Aorta (tissue), 5 donors: ENCODE results near the gene ZGPAT. TPM values are rescaled to one million over a fixed set of nuclear protein-coding genes. Genes with fewer than 3 reads are reported as not detected.

Experiments used
- ATAC-seq: fragments of 200-7000 bp; cut with Tn5 transposase; one replicate; pipeline ENCODE4 v1.9.1; 2022; ENCODE audit warnings: moderate library complexity; ENCODE audit not compliant: low FRiP score
- DNase-seq, 2 donors: peaks; one replicate each; pipeline ENCODE4 v3.0.0-alpha.2; 2020
- H3K27ac ChIP-seq, 2 donors: one replicate each; pipeline ENCODE4 v1.5.1; 2013; ENCODE audit warnings: low read length in 2 of 2, mild to moderate bottlenecking in 2 of 2, moderate library complexity in 2 of 2, control low read depth in 1 of 2, inconsistent platforms in 1 of 2, low read depth in 1 of 2
- H3K27me3 ChIP-seq, 2 donors: one replicate each; pipeline ENCODE4 v1.6.1; 2013; ENCODE audit warnings: control low read depth in 1 of 2, low read length in 1 of 2, mild to moderate bottlenecking in 1 of 2, moderate library complexity in 1 of 2; ENCODE audit not compliant: insufficient read depth in 2 of 2, control insufficient read depth in 1 of 2
- H3K36me3 ChIP-seq, 2 donors: one replicate each; pipeline ENCODE4 v1.6.1; 2013; ENCODE audit warnings: control low read depth in 1 of 2, low read length in 1 of 2, mild to moderate bottlenecking in 1 of 2; ENCODE audit not compliant: insufficient read depth in 2 of 2, control insufficient read depth in 1 of 2
- H3K4me1 ChIP-seq, 2 donors: one replicate each; pipeline ENCODE4 v1.6.1; 2013; ENCODE audit warnings: low read length in 2 of 2, control low read depth in 1 of 2, mild to moderate bottlenecking in 1 of 2, moderate library complexity in 1 of 2; ENCODE audit not compliant: insufficient read depth in 2 of 2, control insufficient read depth in 1 of 2
- H3K4me3 ChIP-seq, 2 donors: one replicate each; pipeline ENCODE4 v1.5.1; 2013; ENCODE audit warnings: low read length in 2 of 2, control low read depth in 1 of 2, mild to moderate bottlenecking in 1 of 2
- H3K9me3 ChIP-seq: one replicate; pipeline ENCODE4 v1.6.1; 2013; ENCODE audit warnings: mild to moderate bottlenecking, low read length; ENCODE audit not compliant: control insufficient read depth
- WGBS, 2 donors: extraction: QIAGEN DNeasy Blood & Tissue Kit; methylation state at CpG; one replicate each; pipeline ENCODE4 v1.1.7; 2013; 5-methylcytosine and 5-hydroxymethylcytosine counted together
- intact Hi-C, 2 donors: fragments of 100-400 bp; cut with DNase I; formaldehyde crosslinking; loops; one replicate each; pipeline versions ENCODE4 v1.14.2 to v1.15.0; 2022
- polyA plus RNA-seq, 2 donors: library from polyadenylated mRNA; stranded (reverse); fragments of 200-250 nt; gene quantifications; one replicate each; pipeline ENCODE4 v1.2.3, GENCODE V29; 2013
- total RNA-seq, 2 donors: library from RNA; stranded (reverse); fragmentation: NEBNext Ultra II Directional; extraction: Animal tissue kit (Norgen Biotek cat#: 25700); gene quantifications; one replicate each; pipeline ENCODE4 v1.2.1, GENCODE V29; 2021
- donor health status: healthy with polysubstance abuse.
- donor health status: Bipolar disorder and iron deficiency.
- donor health status: DM: no; HTN: no; CAD: no.
- donor health status: DM: no; HTN: no; CAD: no.
- donor health status: DM: yes; HTN: yes; CAD: no.

The ZGPAT gene
- total and polyA plus RNA-seq, 4 donors: 20.8 to 49.5 (median 25.5) TPM

DNA sequence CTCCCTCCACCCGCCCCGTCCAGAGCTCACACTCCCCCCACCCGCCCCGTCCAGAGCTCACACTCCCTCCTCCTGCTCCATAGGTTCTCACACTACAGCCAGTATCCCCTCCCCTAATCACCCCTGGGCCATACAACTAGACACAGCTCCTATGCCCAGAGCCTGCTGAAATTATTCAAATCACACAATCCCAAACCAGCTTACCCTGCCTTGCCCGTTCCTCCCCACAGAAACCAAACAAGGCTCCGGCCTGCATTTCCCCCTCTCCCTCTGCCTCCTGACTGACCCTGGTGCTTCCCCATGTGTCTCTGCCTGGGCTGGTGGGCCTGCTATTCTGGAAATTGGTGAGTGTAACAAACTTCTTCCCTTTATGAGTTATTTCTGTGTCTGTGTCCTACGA, 50.3 kb downstream of the ZGPAT start:
- DNase-seq: no peak
- 94 to 96% methylated on average over 5 to 7 of the region's 7 CpGs for WGBS, 2 donors
- no peaks in the 10 kb centered on the region for H3K9me3 ChIP-seq
- no peaks in the 10 kb centered on the region for H3K4me1 ChIP-seq
- ATAC-seq: no peak
- no peak overlapping the region for H3K27ac ChIP-seq
- H3K27me3 ChIP-seq: no peaks in the 10 kb centered on the region
- H3K36me3 ChIP-seq: no peaks in the 10 kb centered on the region
- intact Hi-C loops: no loop called here
- no peak overlapping the region for H3K4me3 ChIP-seq

DNA sequence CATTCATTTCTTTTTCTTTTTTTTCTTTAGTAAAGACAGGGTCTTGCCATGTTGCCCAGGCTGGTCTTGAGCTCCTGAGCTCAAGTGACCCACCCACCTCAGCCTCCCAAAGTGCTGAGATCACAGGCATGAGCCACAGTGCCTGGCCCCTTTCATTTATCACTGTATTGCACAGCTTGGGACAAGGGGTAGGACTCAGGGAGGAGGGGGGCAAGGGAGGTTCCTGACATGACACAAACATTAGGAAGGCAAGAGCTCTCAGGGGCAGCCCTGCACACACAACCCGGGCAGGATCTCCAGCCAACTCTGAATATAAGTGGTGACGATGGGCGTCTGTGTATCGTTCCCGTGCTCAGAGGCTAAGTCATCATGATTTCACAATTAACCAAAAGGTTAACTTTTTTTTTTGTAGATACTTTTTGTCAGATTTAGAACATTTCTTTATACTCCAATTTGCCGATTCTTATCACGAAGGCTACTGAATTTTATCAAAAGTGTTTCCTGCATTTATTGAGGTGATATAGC, 51.6 kb downstream of the ZGPAT start:
- intact Hi-C loops: no loop called here
- H3K27me3 ChIP-seq: no peaks in the 10 kb centered on the region
- 88 to 89% methylated on average over 7 of the region's 7 CpGs for WGBS, 2 donors
- DNase-seq (no peak), ATAC-seq (no peak)
- H3K4me3 ChIP-seq: no peak overlapping the region
- no peaks in the 10 kb centered on the region for H3K36me3 ChIP-seq
- no peaks in the 10 kb centered on the region for H3K4me1 ChIP-seq
- H3K27ac ChIP-seq: no peak overlapping the region
- H3K9me3 ChIP-seq: no peaks in the 10 kb centered on the region

DNA sequence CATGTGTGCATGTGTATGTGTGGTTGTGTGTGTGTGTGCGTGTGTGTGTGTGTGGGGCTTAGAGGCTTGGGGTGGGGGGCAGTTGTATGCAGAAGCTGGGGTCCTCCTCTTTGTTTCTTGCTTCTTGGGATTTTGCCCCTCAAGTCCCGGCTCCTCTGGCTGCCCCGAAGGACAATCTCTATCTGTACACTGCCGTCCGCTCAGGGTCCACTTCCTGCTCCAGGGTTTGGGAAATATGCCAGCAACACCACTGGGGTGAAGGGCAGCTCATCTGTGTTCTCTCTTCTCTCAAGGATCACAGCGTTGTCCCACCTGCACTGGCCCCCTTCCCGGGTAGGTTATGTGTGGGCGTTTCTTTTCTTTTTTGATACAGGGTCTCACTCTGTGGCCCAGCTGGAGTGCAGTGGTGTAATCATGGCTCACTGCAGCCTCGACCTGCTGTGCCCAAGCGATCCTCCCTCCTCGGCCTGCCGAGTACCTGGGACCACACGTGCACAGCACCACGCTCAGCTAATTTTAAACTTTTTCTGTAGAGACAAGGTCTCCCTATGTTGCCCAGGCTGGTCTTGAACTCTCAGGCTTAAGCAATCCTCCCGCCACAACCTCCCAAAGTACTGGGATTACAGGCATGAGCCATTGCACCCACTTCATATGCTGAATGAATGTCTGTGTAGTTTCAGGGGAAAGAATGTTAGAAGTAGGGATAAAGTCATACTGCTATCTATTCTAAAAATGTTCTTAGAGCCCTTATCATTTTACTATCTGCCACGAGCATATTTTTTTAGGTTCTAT, 57.4 kb downstream of the ZGPAT start:
- Histone ChIP-seq H3K27ac (no peak overlapping the region), H3K4me3 (no peak overlapping the region), H3K36me3 (no peaks in the 10 kb centered on the region), H3K4me1 (no peaks in the 10 kb centered on the region), H3K27me3 (no peaks in the 10 kb centered on the region), H3K9me3 (no peaks in the 10 kb centered on the region)
- ATAC-seq (no peak), DNase-seq (no peak)
- WGBS, 2 donors: 85 to 88% methylated on average over 16 of the region's 16 CpGs
- intact Hi-C loops: no loop called here

DNA sequence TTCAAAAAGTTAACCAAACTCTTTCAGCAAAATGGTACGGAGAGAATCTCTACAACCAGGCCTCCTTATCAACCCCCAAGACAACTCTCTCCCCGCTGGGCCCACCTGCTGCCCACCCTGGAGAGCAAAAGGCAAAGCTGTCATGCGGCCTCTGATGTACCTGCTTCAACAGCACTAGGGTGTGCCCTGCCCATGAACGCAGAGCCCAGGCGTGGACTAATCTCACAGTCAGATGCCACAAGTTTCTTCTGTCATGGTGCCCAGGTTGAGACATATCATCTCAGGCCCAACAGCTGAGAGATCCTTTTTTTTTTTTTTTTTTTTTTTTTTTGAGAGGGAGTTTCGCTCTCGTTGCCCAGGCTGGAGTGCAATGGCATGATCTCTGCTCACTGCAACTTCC, 58.1 kb downstream of the ZGPAT start:
- no peak for DNase-seq
- no peak for ATAC-seq
- H3K4me3 ChIP-seq: no peak overlapping the region
- H3K9me3 ChIP-seq: no peaks in the 10 kb centered on the region
- H3K27ac ChIP-seq: no peak overlapping the region
- intact Hi-C loops: no loop called here
- WGBS, 2 donors: 89 to 90% methylated on average over 7 of the region's 7 CpGs
- H3K27me3 ChIP-seq: no peaks in the 10 kb centered on the region
- H3K36me3 ChIP-seq: no peaks in the 10 kb centered on the region
- no peaks in the 10 kb centered on the region for H3K4me1 ChIP-seq

DNA sequence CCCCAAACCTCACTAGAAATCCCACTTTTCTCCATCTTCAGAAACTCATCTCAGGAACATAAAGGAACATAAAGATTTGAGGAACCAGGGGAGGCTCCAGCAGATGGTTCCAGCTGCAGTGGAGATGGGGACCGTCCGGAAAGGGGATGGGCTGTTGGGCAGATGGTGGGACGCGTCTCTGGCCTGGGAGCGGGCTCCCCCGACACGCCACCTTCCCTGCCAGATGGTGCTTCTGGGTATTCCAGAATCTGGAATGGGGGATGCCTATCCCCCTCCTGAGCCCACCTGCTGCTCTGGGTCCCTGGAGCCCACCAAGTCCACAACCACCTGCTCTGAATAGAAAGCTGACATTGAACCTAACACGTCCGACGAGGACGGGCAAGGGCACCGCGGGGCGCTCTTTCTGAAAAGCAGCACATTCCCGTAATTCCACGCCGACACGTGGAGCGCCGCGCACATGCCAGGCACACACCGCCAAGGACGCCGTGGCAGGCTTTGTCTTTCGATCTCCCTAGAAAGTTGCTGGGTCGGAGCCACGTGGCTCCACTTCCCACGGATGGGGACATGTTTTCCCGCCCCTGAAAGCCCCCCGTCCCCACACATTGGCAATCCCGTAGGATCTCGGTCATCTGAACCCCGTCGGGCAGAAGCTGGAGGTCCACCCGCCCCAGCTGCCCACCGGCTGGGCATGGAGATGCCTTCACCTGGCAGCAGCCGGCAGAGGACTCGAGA, 59.0 kb downstream of the ZGPAT start:
- Histone ChIP-seq H3K4me3 (no peak overlapping the region), H3K9me3 (no peaks in the 10 kb centered on the region)

DNA sequence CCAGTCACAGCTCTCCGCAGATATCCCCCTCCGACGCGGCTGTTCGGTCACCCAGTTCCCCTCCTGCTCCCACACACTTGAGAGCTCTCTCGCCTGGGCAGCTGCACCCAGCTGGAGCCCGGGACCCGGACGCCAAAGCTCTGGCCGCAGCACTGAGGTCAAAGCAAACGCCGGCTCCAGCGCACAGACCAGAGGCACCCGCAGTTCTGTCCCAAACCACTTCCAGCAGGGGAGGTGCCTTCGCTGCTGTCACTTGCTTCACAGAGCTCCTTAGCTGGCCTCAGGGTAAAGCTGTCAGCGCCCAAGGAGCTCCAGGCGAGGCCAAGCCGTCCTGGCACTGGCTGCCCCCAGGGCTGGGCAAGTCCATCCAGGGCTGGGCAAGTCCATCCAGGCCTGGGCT, 59.6 kb downstream of the ZGPAT start:
- DNase-seq (no peak), ATAC-seq (no peak)
- Histone ChIP-seq H3K4me1 (no peaks in the 10 kb centered on the region), H3K9me3 (no peaks in the 10 kb centered on the region), H3K27ac (no peak overlapping the region), H3K36me3 (no peaks in the 10 kb centered on the region), H3K4me3 (no peak overlapping the region), H3K27me3 (no peaks in the 10 kb centered on the region)
- 89% methylated on average over 18 of the region's 18 CpGs for WGBS, 2 donors
- intact Hi-C loops: no loop called here

More for the DNA sequence above, 59.0 kb downstream of the ZGPAT start:
- DNase-seq (no peak), ATAC-seq (no peak)
- H3K27ac ChIP-seq: no peak overlapping the region
- no peaks in the 10 kb centered on the region for H3K27me3 ChIP-seq
- 96 to 97% methylated on average over 37 to 38 of the region's 38 CpGs for WGBS, 2 donors
- H3K36me3 ChIP-seq: no peaks in the 10 kb centered on the region
- H3K4me1 ChIP-seq: no peaks in the 10 kb centered on the region
- intact Hi-C loops: no loop called here

DNA sequence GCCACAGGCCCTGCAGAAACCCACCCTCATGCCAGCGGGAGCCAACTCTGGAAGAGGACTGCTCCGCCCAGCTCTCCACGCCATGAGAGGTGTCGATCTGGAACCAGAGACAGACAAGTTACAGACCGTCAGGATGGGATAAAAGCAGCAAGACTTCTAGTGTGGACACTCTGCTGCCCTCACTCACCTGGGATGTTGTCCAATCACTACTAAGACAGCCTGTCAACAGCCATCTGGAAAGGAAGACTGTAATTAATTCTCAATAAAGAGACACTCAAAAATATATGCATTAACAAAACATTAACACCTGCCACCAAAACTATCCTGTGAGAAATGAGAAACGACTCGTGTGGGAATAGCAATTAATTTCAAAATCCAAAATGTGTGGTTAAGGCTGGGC, 60.0 kb downstream of the ZGPAT start:
- Histone ChIP-seq H3K36me3 (no peaks in the 10 kb centered on the region), H3K9me3 (no peaks in the 10 kb centered on the region), H3K27ac (no peak overlapping the region), H3K27me3 (no peaks in the 10 kb centered on the region), H3K4me1 (no peaks in the 10 kb centered on the region), H3K4me3 (no peak overlapping the region)
- WGBS, 2 donors: 93% methylated on average over 7 of the region's 7 CpGs
- DNase-seq: no peak
- no peak for ATAC-seq
- intact Hi-C loops: no loop called here

DNA sequence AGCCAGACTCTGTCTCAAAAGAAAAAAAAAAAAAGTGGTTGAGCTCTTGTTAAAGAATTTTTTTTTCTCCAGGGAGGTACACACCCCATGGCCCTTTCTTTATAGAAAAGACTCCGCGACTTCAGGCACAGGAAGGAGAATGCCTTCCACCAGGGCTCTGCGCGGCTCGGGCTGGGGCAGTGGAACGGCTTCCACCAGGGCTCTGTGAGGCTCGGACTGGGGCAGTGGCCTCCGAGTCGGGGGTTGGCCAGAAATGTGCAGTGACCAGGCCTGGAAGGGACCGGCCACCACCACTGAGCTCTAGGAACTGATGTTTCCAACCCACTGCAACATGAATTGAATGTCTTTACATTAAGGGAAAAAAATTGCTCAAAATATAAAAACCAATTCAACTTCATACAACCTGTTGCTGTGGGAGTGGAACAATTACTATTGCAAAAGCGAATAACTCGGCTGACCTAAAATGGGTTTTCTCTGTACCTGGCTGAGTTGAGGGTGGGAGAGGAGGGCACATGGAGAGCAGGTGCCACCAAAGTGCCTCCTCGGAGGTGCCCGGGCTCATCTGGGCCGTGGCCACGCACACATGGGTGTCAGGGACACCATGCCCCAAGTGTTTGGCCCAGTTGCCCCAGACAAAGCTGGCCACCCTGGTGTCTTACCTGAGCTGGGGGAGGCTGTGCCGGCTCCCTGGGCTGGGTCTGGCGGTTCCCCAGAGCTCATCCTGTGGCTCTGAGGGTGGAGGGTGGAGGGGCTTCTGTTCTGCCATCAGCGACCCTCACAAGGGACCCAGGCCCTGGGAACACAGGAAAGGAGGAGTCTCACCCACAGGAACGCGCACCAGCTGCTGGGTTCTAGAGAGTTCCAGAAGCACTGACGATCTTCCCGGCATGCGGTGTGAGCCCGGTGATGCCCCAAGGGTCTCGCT, 61.0 kb downstream of the ZGPAT start:
- Histone ChIP-seq H3K27me3 (no peaks in the 10 kb centered on the region), H3K36me3 (no peaks in the 10 kb centered on the region), H3K4me1 (no peaks in the 10 kb centered on the region), H3K4me3 (no peak overlapping the region), H3K9me3 (no peaks in the 10 kb centered on the region), H3K27ac (no peak overlapping the region)
- 94 to 95% methylated on average over 26 of the region's 26 CpGs for WGBS, 2 donors
- ATAC-seq (no peak), DNase-seq (no peak)
- intact Hi-C loops: no loop called here
